Measurements from ENCODE around the gene IQCK. TPM values are rescaled to one million over a fixed set of nuclear protein-coding genes. Genes with fewer than 3 reads are reported as not detected.

IQCK gene
- total RNA-seq, 1 donor from 2014 or later = 3.2 TPM

- H3K4me3 Mint-ChIP-seq = no peak overlapping the region
- POLR2A ChIA-PET = no interaction called here
- no peaks in the 10 kb centered on the region for H3K4me1 Mint-ChIP-seq
- no peaks in the 10 kb centered on the region for H3K36me3 Mint-ChIP-seq (ENCODE audit: low read depth)
- CTCF ChIA-PET = interaction anchor here (0.9 to 1.6 kb wide), 3 partner anchors 9 to 16 kb away, joined by 3 to 5 read pairs (median 5); no protein-coding TSS in a partner anchor
- DNase-seq (no peak), ATAC-seq (ENCODE audit: low read depth) (no peak)
- H3K27ac Mint-ChIP-seq = no peak overlapping the region
- H3K9me3 Mint-ChIP-seq = no peaks in the 10 kb centered on the region
- intact Hi-C loops (cut with micrococcal nuclease) = loop anchor here (2.0 kb wide), 1 partner anchor 487 kb away; no protein-coding TSS in a partner anchor
- no peak for TF ChIP-seq CTCF (IDR thresholded peaks at IDR 0.05)
- peaks cover 16% of the 10 kb centered on the region for H3K27me3 Mint-ChIP-seq
Measured at GRCh38 chr16:19898166-19898565, 180.1 kb downstream of the IQCK start.

GRCh38 chr16:19898924-19899604 is 181.0 kb downstream of the IQCK start:
- intact Hi-C loops (cut with micrococcal nuclease) = loop anchor here (2.0 kb wide), 1 partner anchor 486 kb away; no protein-coding TSS in a partner anchor
- Mint-ChIP-seq H3K4me1 (no peaks in the 10 kb centered on the region), H3K4me3 (no peak overlapping the region), H3K36me3 (ENCODE audit: low read depth) (no peaks in the 10 kb centered on the region), H3K9me3 (no peaks in the 10 kb centered on the region), H3K27me3 (peaks cover 15% of the 10 kb centered on the region), H3K27ac (no peak overlapping the region)
- ATAC-seq (ENCODE audit: low read depth) (peak; percentile 52), DNase-seq (no peak)
- ChIA-PET CTCF (interaction anchor here (0.9 to 1.6 kb wide), 3 partner anchors 9 to 17 kb away, joined by 3 to 5 read pairs (median 5); no protein-coding TSS in a partner anchor), POLR2A (no interaction called here)
- peak; percentile 79 for TF ChIP-seq CTCF (IDR thresholded peaks at IDR 0.05)

DNA sequence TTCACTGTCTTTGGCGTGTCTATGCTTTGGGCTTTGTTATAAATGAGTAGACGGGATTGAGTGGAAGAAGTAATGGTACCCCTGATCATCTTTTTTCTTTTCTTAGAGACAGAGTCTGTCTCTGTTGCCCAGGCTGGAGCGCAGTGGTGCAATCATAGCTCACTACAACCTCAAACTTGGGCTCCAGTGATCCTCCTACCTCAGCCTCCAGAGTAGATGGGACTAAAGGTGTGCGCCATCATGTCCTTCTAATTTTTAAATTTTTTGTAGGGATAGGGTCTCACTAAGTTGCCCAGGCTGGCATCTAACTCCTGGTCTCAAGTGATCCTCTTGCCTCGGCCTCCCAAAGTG is 181.5 kb downstream of the IQCK start:
- CTCF ChIA-PET = interaction anchor here (1.6 kb wide), 1 partner anchor 8 kb away, joined by 5 read pairs; no protein-coding TSS in a partner anchor
- intact Hi-C loops (cut with micrococcal nuclease) = loop anchor here (2.0 kb wide), 1 partner anchor 485 kb away; no protein-coding TSS in a partner anchor
- Mint-ChIP-seq H3K9me3 (no peaks in the 10 kb centered on the region), H3K27me3 (peaks cover 15% of the 10 kb centered on the region), H3K27ac (no peak overlapping the region), H3K4me1 (no peaks in the 10 kb centered on the region), H3K36me3 (ENCODE audit: low read depth) (no peaks in the 10 kb centered on the region), H3K4me3 (no peak overlapping the region)
- DNase-seq (no peak), ATAC-seq (ENCODE audit: low read depth) (no peak)
- POLR2A ChIA-PET = no interaction called here
- no peak for TF ChIP-seq CTCF (IDR thresholded peaks at IDR 0.05)

DNA sequence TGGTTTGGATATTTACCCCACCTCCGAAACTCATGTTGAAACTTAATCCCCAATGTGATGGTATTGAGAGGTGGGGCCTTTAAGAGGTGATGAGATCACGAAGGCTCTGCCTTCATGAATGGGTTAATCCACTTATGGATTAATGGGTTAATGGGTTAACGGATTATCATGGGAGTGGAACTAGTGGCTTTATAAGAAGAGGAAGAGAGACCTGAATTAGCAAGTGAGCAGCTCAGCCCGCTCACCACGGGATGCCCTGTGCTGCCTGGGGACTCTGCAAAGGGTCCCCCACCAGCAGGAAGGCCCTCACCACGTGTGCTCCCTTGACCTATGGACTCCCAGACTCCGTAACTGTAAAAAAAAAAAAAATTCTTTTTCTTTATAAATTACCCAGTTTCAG is 183.1 kb downstream of the IQCK start:
- no peak for TF ChIP-seq CTCF (IDR thresholded peaks at IDR 0.05)
- CTCF ChIA-PET = no interaction called here
- H3K4me3 Mint-ChIP-seq = no peak overlapping the region

DNA sequence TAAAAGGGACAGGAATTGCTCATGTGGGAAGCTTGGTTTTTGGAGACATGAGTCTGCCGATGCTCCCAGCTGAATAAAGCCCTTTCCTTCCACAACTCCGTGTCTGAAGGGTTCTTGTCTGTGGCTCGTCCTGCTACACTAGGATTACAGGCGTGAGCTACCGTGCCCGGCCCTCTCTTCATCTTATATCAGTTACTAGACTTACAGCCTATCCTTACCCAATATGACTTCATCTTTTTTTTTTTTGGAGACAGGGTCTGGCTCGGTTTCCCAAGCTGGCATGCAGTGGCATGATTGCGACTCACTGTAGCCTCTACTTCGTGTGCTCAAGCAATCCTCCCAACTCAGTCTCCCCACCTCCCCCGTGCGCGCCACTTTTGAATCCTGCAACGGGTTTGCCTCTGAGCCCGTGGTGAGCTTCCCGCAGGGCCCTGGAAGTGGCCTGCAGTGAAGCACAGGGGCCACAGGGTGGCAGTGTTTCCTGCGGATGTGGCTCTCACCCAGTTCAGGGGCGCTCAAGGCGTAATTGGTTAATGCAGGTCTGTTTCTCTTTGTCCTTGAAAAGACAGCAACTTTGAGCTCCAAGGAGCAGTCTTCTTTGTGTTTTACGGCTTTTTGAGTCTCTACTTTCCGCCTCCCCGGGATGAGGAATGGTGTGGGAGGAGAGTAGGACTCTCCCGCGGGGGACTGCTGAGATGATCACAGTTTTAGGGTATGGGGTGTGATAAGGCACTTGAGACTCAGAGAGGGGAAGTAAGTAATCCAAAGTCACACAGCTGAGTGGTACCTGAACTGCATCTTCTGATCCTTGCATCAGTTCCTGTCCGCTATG is 189.3 kb downstream of the IQCK start:
- Mint-ChIP-seq H3K9me3 (no peaks in the 10 kb centered on the region), H3K27me3 (peaks cover 21% of the 10 kb centered on the region), H3K4me3 (no peak overlapping the region), H3K27ac (no peak overlapping the region), H3K4me1 (peaks cover 9% of the 10 kb centered on the region), H3K36me3 (ENCODE audit: low read depth) (no peaks in the 10 kb centered on the region)
- ChIA-PET CTCF (interaction anchor here (0.6 to 1.7 kb wide), 10 partner anchors 9 to 825 kb away, joined by 3 to 34 read pairs (median 4); no protein-coding TSS in a partner anchor), POLR2A (interaction anchor here (0.5 to 0.7 kb wide), 2 partner anchors 383 to 997 kb away, joined by 3 to 5 read pairs; no protein-coding TSS in a partner anchor)
- DNase-seq = peak; percentile 29
- no peak for TF ChIP-seq CTCF (IDR thresholded peaks at IDR 0.05)
- intact Hi-C loops (cut with micrococcal nuclease) = loop anchor here (5.0 kb wide), 1 partner anchor 1175 kb away; no protein-coding TSS in a partner anchor
- peak; percentile 86 for ATAC-seq (ENCODE audit: low read depth)

More for the DNA sequence above, 183.1 kb downstream of the IQCK start:
- H3K27me3 Mint-ChIP-seq = peaks cover 15% of the 10 kb centered on the region
- intact Hi-C loops (cut with micrococcal nuclease) = no loop called here
- no peak overlapping the region for H3K27ac Mint-ChIP-seq
- no peaks in the 10 kb centered on the region for H3K4me1 Mint-ChIP-seq
- DNase-seq = no peak
- no peaks in the 10 kb centered on the region for H3K9me3 Mint-ChIP-seq
- H3K36me3 Mint-ChIP-seq (ENCODE audit: low read depth) = no peaks in the 10 kb centered on the region
- no peak for ATAC-seq (ENCODE audit: low read depth)
- POLR2A ChIA-PET = no interaction called here
